HepG2 (cell line): Measurements from ENCODE around the gene DPH6. TPM values are rescaled to one million over a fixed set of nuclear protein-coding genes. Genes with fewer than 3 reads are reported as not detected.

ENCODE experiments used
- ARID5B ChIP-seq: IDR thresholded peaks from 2 replicates; pipeline ENCODE4 v1.4.0; 2020; ENCODE audit warnings: mild to moderate bottlenecking, missing genetic modification reagents
- CC2D1A ChIP-seq: sonication (generic); formaldehyde crosslinking; IDR thresholded peaks from 2 replicates; pipeline ENCODE4 v1.8.1; 2023; ENCODE audit warnings: mild to moderate bottlenecking, missing genetic modification reagents
- FOXJ3 ChIP-seq: sonication (generic); formaldehyde crosslinking; IDR thresholded peaks from 2 replicates; pipeline ENCODE4 v1.4.0; 2020; ENCODE audit warnings: missing genetic modification reagents, mild to moderate bottlenecking, borderline replicate concordance
- IRF9 ChIP-seq: sonication (generic); formaldehyde crosslinking; IDR thresholded peaks from 2 replicates; pipeline ENCODE4 v1.8.0; 2022; ENCODE audit warnings: missing genetic modification reagents, mild to moderate bottlenecking, borderline replicate concordance
- MAF1 ChIP-seq: sonication (generic); formaldehyde crosslinking; IDR thresholded peaks from 2 replicates; pipeline ENCODE4 v1.5.0; 2020; ENCODE audit warnings: missing genetic modification reagents, borderline replicate concordance
- MAX ChIP-seq: IDR thresholded peaks from 2 replicates; pipeline ENCODE4 v1.6.1; 2012; ENCODE audit warnings: inconsistent platforms
- MEF2D ChIP-seq: sonication (generic); formaldehyde crosslinking; IDR thresholded peaks from 2 replicates; pipeline ENCODE4 v1.5.1; 2020; ENCODE audit warnings: mild to moderate bottlenecking, missing genetic modification reagents
- NR2F6 ChIP-seq, 2 experiments: IDR thresholded peaks; 2 replicates each; pipeline ENCODE4 v1.6.1; 2016; ENCODE audit warnings: antibody characterized with exemption in 1 of 2, mild to moderate bottlenecking in 1 of 2
- RXRA ChIP-seq: sonication (generic); formaldehyde crosslinking; IDR thresholded peaks from 2 replicates; pipeline ENCODE4 v1.5.1; 2020; ENCODE audit warnings: missing genetic modification reagents
- XBP1 ChIP-seq: sonication (generic); formaldehyde crosslinking; IDR thresholded peaks from 2 replicates; pipeline ENCODE4 v1.5.0; 2020; ENCODE audit warnings: missing genetic modification reagents
- ZNF225 ChIP-seq: sonication (generic); formaldehyde crosslinking; IDR thresholded peaks from 2 replicates; pipeline ENCODE4 v1.4.0; 2020; ENCODE audit warnings: mild to moderate bottlenecking, missing genetic modification reagents
- ZNF558 ChIP-seq: sonication (generic); formaldehyde crosslinking; IDR thresholded peaks from 2 replicates; pipeline ENCODE4 v1.9.0; 2022; ENCODE audit warnings: mild to moderate bottlenecking, missing genetic modification reagents, borderline replicate concordance
- ZNF616 ChIP-seq: sonication (generic); formaldehyde crosslinking; IDR thresholded peaks from 2 replicates; pipeline ENCODE4 v1.5.0; 2020; ENCODE audit warnings: low read depth, mild to moderate bottlenecking, missing genetic modification reagents
- ZNF678 ChIP-seq: sonication (generic); formaldehyde crosslinking; IDR thresholded peaks from 2 replicates; pipeline ENCODE4 v1.4.0; 2020; ENCODE audit warnings: mild to moderate bottlenecking, missing genetic modification reagents
- polyA plus RNA-seq, 8 experiments: library from polyadenylated mRNA; depleted of rRNA in 3 of 8; stranded (reverse) in 7 of 8; unstranded in 1 of 8; fragments of >200 nt; fragmentation: Illumina TruSeq in 4 of 8; extraction: Trizol in 4 of 8; gene quantifications; 2 replicates each; pipeline versions ENCODE4 v1.2.1 to v1.2.3, GENCODE V29; 2011 to 2016; ENCODE audit warnings: low read depth in 4 of 8, missing spikeins in 1 of 8, mixed read lengths in 1 of 8; ENCODE audit not compliant: insufficient read depth in 1 of 8
- total RNA-seq, 5 experiments: library from RNA; depleted of rRNA; stranded (reverse); fragments of >200 nt; fragmentation: Illumina TruSeq; extraction: Trizol; gene quantifications; 2 replicates each; pipeline ENCODE4 v1.2.3, GENCODE V29; 2016; ENCODE audit warnings: low read depth in 1 of 5
- TF ChIP-seq, protein P1 (sequence below): sonication (generic); formaldehyde crosslinking; IDR thresholded peaks from 2 replicates; pipeline ENCODE4 v1.5.0; 2020; ENCODE audit warnings: mild to moderate bottlenecking, missing genetic modification reagents
- TF ChIP-seq, protein P2 (sequence below): fragments of 450-650 bp; IDR thresholded peaks from 2 replicates; pipeline ENCODE4 v1.6.1; 2016
- TF ChIP-seq, protein P3 (sequence below): sonication (generic); formaldehyde crosslinking; IDR thresholded peaks from 2 replicates; pipeline ENCODE4 v1.5.0; 2020; ENCODE audit warnings: missing genetic modification reagents

The DPH6 gene
- total and polyA plus RNA-seq, 2 of the 13 experiments (the other 11 are each of a cell fraction or from before 2014, with no cell fraction given), result 10.2 to 25.8 TPM

DNA sequence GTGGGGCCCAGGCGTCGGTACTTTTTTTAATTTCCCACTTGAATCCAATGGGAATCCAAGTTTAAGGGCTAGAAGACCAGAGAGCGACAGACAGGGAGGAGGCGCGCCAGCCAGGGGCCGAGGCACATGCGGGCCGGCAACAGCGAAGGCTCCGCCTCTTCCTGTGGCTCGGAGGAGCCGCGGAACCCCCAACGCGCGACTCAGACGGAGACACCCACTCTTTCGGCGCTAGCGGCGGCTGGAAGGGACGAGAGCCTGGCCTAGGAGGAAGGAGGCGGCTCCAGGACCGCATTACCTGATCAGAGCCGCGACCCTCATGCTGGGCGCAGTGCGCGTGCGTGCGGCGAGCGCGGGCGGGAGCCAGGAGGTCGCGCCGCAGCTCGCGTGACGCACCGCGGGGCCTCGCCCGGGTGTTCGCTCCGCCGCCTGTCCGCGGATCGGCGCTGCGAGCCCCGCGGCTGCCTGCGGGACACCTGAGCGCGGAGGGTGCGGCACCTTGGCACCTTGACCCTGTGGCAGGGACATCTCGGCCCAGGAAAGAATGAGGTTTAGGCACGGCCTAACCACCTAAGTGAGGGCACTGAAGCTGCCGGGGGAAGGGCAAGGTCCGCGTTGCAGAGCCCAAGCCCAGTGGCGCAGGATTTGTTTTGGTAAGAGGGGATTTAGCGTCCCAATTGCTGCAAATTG lies at the start of gene DPH6 (continued):
- peak; percentile 50 for TF ChIP-seq RXRA (CRISPR knock-in tag)
- no peak for TF ChIP-seq CC2D1A (CRISPR knock-in tag)
- TF ChIP-seq XBP1, result no peak
- TF ChIP-seq MAF1, result no peak; the same call in 1 of the 2 replicates
- no peak for TF ChIP-seq NR2F6 (IDR thresholded peaks at IDR 0.05)
- TF ChIP-seq NR2F6 (CRISPR knock-in tag; IDR thresholded peaks at IDR 0.05), result peak; percentile 4; the same call in 1 of the 2 replicates
- peak; percentile 95 for TF ChIP-seq MAX
- TF ChIP-seq ZNF558, result peak; percentile 80; the same call in 1 of the 2 replicates
- peak; percentile 77; the same call in 1 of the 2 replicates for TF ChIP-seq ZNF616
- TF ChIP-seq, protein P1, sequence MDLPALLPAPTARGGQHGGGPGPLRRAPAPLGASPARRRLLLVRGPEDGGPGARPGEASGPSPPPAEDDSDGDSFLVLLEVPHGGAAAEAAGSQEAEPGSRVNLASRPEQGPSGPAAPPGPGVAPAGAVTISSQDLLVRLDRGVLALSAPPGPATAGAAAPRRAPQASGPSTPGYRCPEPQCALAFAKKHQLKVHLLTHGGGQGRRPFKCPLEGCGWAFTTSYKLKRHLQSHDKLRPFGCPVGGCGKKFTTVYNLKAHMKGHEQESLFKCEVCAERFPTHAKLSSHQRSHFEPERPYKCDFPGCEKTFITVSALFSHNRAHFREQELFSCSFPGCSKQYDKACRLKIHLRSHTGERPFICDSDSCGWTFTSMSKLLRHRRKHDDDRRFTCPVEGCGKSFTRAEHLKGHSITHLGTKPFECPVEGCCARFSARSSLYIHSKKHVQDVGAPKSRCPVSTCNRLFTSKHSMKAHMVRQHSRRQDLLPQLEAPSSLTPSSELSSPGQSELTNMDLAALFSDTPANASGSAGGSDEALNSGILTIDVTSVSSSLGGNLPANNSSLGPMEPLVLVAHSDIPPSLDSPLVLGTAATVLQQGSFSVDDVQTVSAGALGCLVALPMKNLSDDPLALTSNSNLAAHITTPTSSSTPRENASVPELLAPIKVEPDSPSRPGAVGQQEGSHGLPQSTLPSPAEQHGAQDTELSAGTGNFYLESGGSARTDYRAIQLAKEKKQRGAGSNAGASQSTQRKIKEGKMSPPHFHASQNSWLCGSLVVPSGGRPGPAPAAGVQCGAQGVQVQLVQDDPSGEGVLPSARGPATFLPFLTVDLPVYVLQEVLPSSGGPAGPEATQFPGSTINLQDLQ (CRISPR knock-in tag), result no peak; the same call in 1 of the 2 replicates
- TF ChIP-seq, protein P2, sequence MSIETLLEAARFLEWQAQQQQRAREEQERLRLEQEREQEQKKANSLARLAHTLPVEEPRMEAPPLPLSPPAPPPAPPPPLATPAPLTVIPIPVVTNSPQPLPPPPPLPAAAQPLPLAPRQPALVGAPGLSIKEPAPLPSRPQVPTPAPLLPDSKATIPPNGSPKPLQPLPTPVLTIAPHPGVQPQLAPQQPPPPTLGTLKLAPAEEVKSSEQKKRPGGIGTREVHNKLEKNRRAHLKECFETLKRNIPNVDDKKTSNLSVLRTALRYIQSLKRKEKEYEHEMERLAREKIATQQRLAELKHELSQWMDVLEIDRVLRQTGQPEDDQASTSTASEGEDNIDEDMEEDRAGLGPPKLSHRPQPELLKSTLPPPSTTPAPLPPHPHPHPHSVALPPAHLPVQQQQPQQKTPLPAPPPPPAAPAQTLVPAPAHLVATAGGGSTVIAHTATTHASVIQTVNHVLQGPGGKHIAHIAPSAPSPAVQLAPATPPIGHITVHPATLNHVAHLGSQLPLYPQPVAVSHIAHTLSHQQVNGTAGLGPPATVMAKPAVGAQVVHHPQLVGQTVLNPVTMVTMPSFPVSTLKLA, result 0 out of 2 replicates have a peak, but pooled peaks have one; percentile 16
- peak; percentile 41; the same call in 1 of the 2 replicates for TF ChIP-seq ARID5B (CRISPR knock-in tag)
- TF ChIP-seq, protein P3, sequence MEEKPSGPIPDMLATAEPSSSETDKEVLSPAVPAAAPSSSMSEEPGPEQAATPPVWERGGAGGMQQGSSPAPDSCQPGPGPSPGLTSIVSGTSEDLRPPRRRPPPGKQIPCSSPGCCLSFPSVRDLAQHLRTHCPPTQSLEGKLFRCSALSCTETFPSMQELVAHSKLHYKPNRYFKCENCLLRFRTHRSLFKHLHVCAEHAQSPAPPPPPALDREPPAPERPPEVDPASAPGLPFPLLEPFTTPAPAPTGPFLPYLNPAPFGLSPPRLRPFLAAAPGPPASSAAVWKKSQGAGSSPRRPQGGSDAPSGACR (CRISPR knock-in tag), result no peak
- TF ChIP-seq IRF9 (CRISPR knock-in tag), result peak; percentile 77; the same call in 1 of the 2 replicates
- TF ChIP-seq ZNF678 (CRISPR knock-in tag), result no peak
- peak; percentile 51; the same call in 1 of the 2 replicates for TF ChIP-seq ZNF225 (CRISPR knock-in tag)
- TF ChIP-seq FOXJ3 (CRISPR knock-in tag), result no peak
- TF ChIP-seq MEF2D (CRISPR knock-in tag), result peak; percentile 78
